GM12878 (cell line): ENCODE results near the gene FBXL17. TPM values are rescaled to one million over a fixed set of nuclear protein-coding genes. Genes with fewer than 3 reads are reported as not detected.

ENCODE experiments used
- ATAC-seq: fragments of 200-7000 bp; cut with Tn5 transposase; 3 replicates; pipeline ENCODE4 v1.9.1; 2020; ENCODE audit warnings: mild to moderate bottlenecking, moderate library complexity
- BruUV-seq: library from RNA; stranded (reverse); fragments of 400-500 nt; replicated peaks from 2 replicates; lab custom pipeline; 2021; lab: Mats Ljungman, UMichigan
- CTCF ChIA-PET: fragments of 300-600 bp; sonication (Branson Sonifier 250); formaldehyde crosslinking; extraction: SDS; loops from one replicate; lab custom pipeline; 2021; ENCODE audit warnings: inconsistent platforms; lab: Yijun Ruan, JAX
- POLR2A ChIA-PET: fragments of 350-600 bp; formaldehyde crosslinking; extraction: SDS; loops from one replicate; lab custom pipeline; 2021; ENCODE audit warnings: inconsistent platforms; lab: Charles Lee
- RAD21 ChIA-PET: fragments of 300-600 bp; sonication (Branson Sonifier 250); formaldehyde crosslinking; loops from one replicate; lab custom pipeline; 2023; ENCODE audit warnings: antibody characterized with exemption; ENCODE audit not compliant: unreplicated experiment; lab: Charles Lee
- SMC1A ChIA-PET: fragments of 300-600 bp; sonication (Branson Sonifier 250); formaldehyde crosslinking; loops from one replicate; lab custom pipeline; 2023; ENCODE audit not compliant: unreplicated experiment, uncharacterized antibody; lab: Charles Lee
- DNase-seq: peaks from one replicate; pipeline ENCODE4 v3.0.0-alpha.2; 2011; ENCODE audit warnings: low read depth, low spot score
- FAIRE-seq: peaks from 3 replicates; lab custom pipeline; 2011; peaks lifted over from hg19 to GRCh38; lab: Jason Lieb, UNC
- H2AFZ ChIP-seq: 2 replicates; pipeline ENCODE4 v1.6.0; 2011; ENCODE audit warnings: low read depth, low read length, control low read depth; ENCODE audit not compliant: control insufficient read depth
- H3K27ac ChIP-seq: 2 replicates; pipeline ENCODE4 v1.5.1; 2011; ENCODE audit warnings: control low read depth; ENCODE audit not compliant: control insufficient read depth, insufficient read depth
- H3K27me3 ChIP-seq, 2 experiments: replicated peaks in 1 of 2; 2 replicates each; pipeline versions ENCODE4 v1.6.0 to v1.6.1; 2011; ENCODE audit warnings: low read length in 1 of 2; ENCODE audit not compliant: control insufficient read depth in 2 of 2, insufficient read depth in 2 of 2
- H3K36me3 ChIP-seq, 2 experiments: 2 replicates each; pipeline ENCODE4 v1.5.1; 2011; ENCODE audit warnings: low read length in 1 of 2; ENCODE audit not compliant: control insufficient read depth in 2 of 2, insufficient read depth in 2 of 2
- H3K4me1 ChIP-seq: 2 replicates; pipeline ENCODE4 v1.6.1; 2011; ENCODE audit warnings: mild to moderate bottlenecking, low read length, moderate library complexity, mixed read lengths; ENCODE audit not compliant: control insufficient read depth, insufficient read depth
- H3K4me2 ChIP-seq: 2 replicates; pipeline ENCODE4 v1.6.0; 2011; ENCODE audit warnings: control low read depth; ENCODE audit not compliant: control insufficient read depth, insufficient read depth
- H3K4me3 ChIP-seq: fragments of 200-600 bp; sonication (generic); 2 replicates; pipeline ENCODE4 v1.5.1; 2016
- H3K79me2 ChIP-seq: 2 replicates; pipeline ENCODE4 v1.6.0; 2011; ENCODE audit warnings: low read length; ENCODE audit not compliant: control insufficient read depth, insufficient read depth
- H3K9ac ChIP-seq: 2 replicates; pipeline ENCODE4 v1.8.0; 2011; ENCODE audit warnings: low read length, control low read depth, mixed read lengths; ENCODE audit not compliant: control insufficient read depth, insufficient read depth
- H3K9me3 ChIP-seq: replicated peaks from 3 replicates; pipeline ENCODE4 v1.5.1; 2011; ENCODE audit warnings: mild to moderate bottlenecking, low read length; ENCODE audit not compliant: control insufficient read depth, insufficient read depth
- H4K20me1 ChIP-seq: 2 replicates; pipeline ENCODE4 v1.6.0; 2011; ENCODE audit not compliant: control insufficient read depth, insufficient read depth
- ATF7 ChIP-seq: fragments of 450-650 bp; IDR thresholded peaks from 2 replicates; pipeline ENCODE4 v1.6.1; 2016; ENCODE audit warnings: low read depth, mild to moderate bottlenecking
- BRCA1 ChIP-seq: IDR thresholded peaks from 2 replicates; pipeline ENCODE4 v1.6.1; 2011; ENCODE audit warnings: low read depth, low read length, improper control_type of control experiment
- CBX5 ChIP-seq: sonication (generic); IDR thresholded peaks from 2 replicates; pipeline ENCODE4 v1.6.1; 2016; ENCODE audit warnings: low read depth, moderate library complexity, mild to moderate bottlenecking, inconsistent platforms
- JUND ChIP-seq: IDR thresholded peaks from 2 replicates; pipeline ENCODE4 v1.6.1; 2012; ENCODE audit warnings: low read depth, mild to moderate bottlenecking, low read length, improper control_type of control experiment, moderate library complexity
- KAT2A ChIP-seq: conservative IDR thresholded peaks from 2 replicates; pipeline ENCODE4 v1.6.1; 2011; ENCODE audit warnings: low read depth, low read length; ENCODE audit not compliant: control insufficient read depth
- NRF1 ChIP-seq: conservative IDR thresholded peaks from 2 replicates; pipeline ENCODE4 v1.6.1; 2011; ENCODE audit warnings: mild to moderate bottlenecking, low read depth, low read length, improper control_type of control experiment
- WGBS: methylation state at CpG from one replicate; pipeline ENCODE4 v1.1.6; 2016; ENCODE audit warnings: low lambda C conversion rate; ENCODE audit not compliant: insufficient replicate concordance, insufficient coverage; ENCODE audit errors: missing lambda C conversion rate; 5-methylcytosine and 5-hydroxymethylcytosine counted together
- in situ Hi-C: fragments of 300-500 bp; cut with MboI; formaldehyde crosslinking; loops from 9 replicates; pipeline ENCODE4 v1.14.3; 2018; ENCODE audit warnings: mixed read lengths
- intact Hi-C: fragments of 100-400 bp; cut with micrococcal nuclease; formaldehyde crosslinking; loops from one replicate; pipeline ENCODE4 v1.14.2; 2022; ENCODE audit not compliant: unreplicated experiment
- polyA plus RNA-seq, 11 experiments: library from polyadenylated mRNA; depleted of rRNA in 4 of 11; unstranded in 6 of 11; stranded (reverse) in 5 of 11; fragments of >200 nt; fragmentation: Nextera tagmentation in 4 of 11; fragmentation: Illumina TruSeq in 1 of 11; extraction: Ambion mirVana in 4 of 11; extraction: Trizol in 1 of 11; gene quantifications; 1 replicate in 1 of 11; 2 replicates in 10 of 11; pipeline versions ENCODE4 v1.2.1 to v1.2.3, GENCODE V29; 2011 to 2016; ENCODE audit warnings: inconsistent platforms in 2 of 11, missing spikeins in 2 of 11, low read depth in 1 of 11
- total RNA-seq, 4 experiments: library from RNA; depleted of rRNA in 3 of 4; stranded (reverse); fragments of >200 nt in 3 of 4; fragmentation: Illumina TruSeq in 1 of 4; extraction: Trizol in 1 of 4; gene quantifications; 2 replicates each; pipeline versions ENCODE4 v1.2.1 to v1.2.3, GENCODE V29; 2013 to 2021

Gene FBXL17
- total and polyA plus RNA-seq, 10 of the 15 experiments (the other 5 are each of a cell fraction or from before 2014, with no cell fraction given), result 0.88 to 9.0 (median 4.4) TPM

DNA sequence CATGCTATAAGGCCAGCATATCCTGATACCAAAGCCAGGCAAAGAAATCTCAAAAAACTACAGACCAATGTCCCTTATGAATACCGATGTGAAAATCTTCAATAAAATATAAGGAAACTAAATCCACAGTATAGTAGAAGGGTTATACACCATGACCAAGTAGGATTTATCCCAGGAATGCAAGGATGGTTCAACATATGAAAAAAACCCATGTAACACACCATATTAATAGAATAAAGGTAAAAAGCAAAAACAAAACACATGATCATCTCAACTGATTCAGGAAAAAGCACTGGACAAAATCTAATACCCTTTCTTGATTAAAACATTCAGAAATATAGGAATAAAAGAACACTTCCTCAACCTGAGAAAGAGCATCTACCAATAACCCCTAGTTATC is 6.1 kb downstream of the FBXL17 start:
- H3K27me3 ChIP-seq, result no peaks in the 10 kb centered on the region
- SMC1A ChIA-PET, result no interaction called here
- no peaks in the 10 kb centered on the region for H3K4me1 ChIP-seq
- H3K9ac ChIP-seq, result no peak overlapping the region
- no peak for DNase-seq
- H3K79me2 ChIP-seq, result peaks cover 17% of the 10 kb centered on the region
- no peak overlapping the region for H2AFZ ChIP-seq
- intact Hi-C loops (no loop called here), in situ Hi-C loops (no loop called here)
- RAD21 ChIA-PET, result no interaction called here
- no peaks in the 10 kb centered on the region for H3K36me3 ChIP-seq
- no peak for ATAC-seq
- CTCF ChIA-PET, result no interaction called here
- H3K9me3 ChIP-seq, result peaks cover 12% of the 10 kb centered on the region
- H4K20me1 ChIP-seq, result no peaks in the 10 kb centered on the region
- H3K4me3 ChIP-seq, result no peak overlapping the region
- POLR2A ChIA-PET, result no interaction called here
- no peak overlapping the region for H3K4me2 ChIP-seq
- H3K27ac ChIP-seq, result no peak overlapping the region
- no TSS peak for BruUV-seq
- no peak for FAIRE-seq
- TF ChIP-seq BRCA1, result no peak
- 0 out of 2 replicates have a peak, but pooled peaks have one; percentile 42 for TF ChIP-seq CBX5
- WGBS, result 100% methylated on average over 1 of the region's 1 CpG

- ChIA-PET RAD21 (no interaction called here), POLR2A (no interaction called here)
- Histone ChIP-seq H2AFZ (no peak overlapping the region), H3K27me3 (no peaks in the 10 kb centered on the region)
- TF ChIP-seq JUND (no peak), KAT2A (no peak), ATF7 (no peak), CBX5 (0 out of 2 replicates have a peak, but pooled peaks have one; percentile 60), NRF1 (no peak)
- TF ChIP-seq, all 136 proteins: peak for 1
- DNase-seq (no peak), ATAC-seq (no peak), FAIRE-seq (no peak)
- H4K20me1 ChIP-seq, result no peaks in the 10 kb centered on the region
- intact Hi-C loops (no loop called here), in situ Hi-C loops (no loop called here)
- no peak overlapping the region for H3K27ac ChIP-seq
- ChIA-PET SMC1A (interaction anchor here (2.2 kb wide), 1 partner anchor 9 kb away, joined by 8 read pairs; the partner anchor contains the start of gene FBXL17), CTCF (interaction anchor here (0.6 to 1.1 kb wide), 2 partner anchors 9 to 625 kb away, joined by 3 to 4 read pairs; no protein-coding TSS in a partner anchor)
- no peaks in the 10 kb centered on the region for H3K36me3 ChIP-seq
- no TSS peak for BruUV-seq
- peaks cover 2% of the 10 kb centered on the region for H3K79me2 ChIP-seq
- H3K4me2 ChIP-seq, result no peak overlapping the region
- H3K4me1 ChIP-seq, result no peaks in the 10 kb centered on the region
- H3K9ac ChIP-seq, result no peak overlapping the region
- no peak overlapping the region for H3K4me3 ChIP-seq
- H3K9me3 ChIP-seq, result peaks cover 12% of the 10 kb centered on the region
Observed at GRCh38 chr5:108373426-108373825, 8.5 kb downstream of the FBXL17 start.
